ENCODE measurements around the gene HAP1. TPM values are rescaled to one million over a fixed set of nuclear protein-coding genes. Genes with fewer than 3 reads are reported as not detected.
"Not testable (repeated sequence)": the region's sequence is repeated elsewhere in the genome, so short reads cannot be mapped to it uniquely, and the experiment has no call there.

Gene HAP1
- total and polyA plus RNA-seq, 7 experiments from 2014 or later: 0.08 TPM; not detected in 6

DNA sequence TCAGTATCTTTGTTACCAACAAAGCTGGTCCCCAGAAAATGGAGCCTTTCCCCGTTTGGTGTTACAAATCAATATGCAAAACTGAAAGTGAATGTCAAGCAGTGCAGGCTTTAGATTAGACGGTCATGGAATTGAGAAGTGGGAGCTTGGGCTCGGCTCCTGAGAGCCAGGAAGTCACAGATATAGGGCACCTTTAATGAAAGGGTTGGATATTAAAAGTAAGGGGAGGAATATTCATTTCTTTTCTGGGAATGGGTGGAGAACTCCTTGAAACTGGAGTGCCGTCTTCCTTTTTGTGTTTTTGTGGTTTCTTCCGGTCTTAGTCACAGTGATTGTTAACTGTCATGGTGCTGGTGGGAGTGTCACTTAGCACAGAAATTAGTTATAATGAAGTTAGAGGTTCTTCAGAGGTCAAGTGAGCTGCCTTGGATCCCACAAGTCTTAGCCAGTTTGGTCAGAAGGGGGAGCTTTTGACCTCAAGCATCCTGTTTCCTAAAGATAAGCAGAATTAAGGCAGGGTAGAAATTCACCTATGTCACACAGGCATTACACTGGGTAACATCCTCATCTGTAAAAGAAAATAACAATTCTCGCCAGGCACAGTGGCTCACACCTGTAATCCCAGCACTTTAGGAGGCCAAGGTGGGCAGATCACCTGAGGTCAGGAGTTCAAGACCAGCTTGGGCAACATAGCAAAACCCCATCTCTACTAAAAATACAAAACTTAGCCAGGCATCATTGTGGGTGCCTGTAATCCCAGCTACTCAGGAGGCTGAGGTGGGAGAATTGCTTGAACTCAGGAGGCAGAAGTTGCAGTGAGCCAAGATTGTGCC is 55.3 kb downstream of the HAP1 start:
- Histone ChIP-seq H3K36me3 (ENCODE audit: control insufficient read depth in 2 of 3, insufficient read depth in 3 of 3, low read length in 3 of 3) (no peaks in the 10 kb centered on the region), H3K27ac (ENCODE audit: low read depth, low read length) (peak overlapping the region; percentile 76), H3K4me1 (ENCODE audit: control insufficient read depth in 2 of 2, insufficient read depth in 2 of 2, low read length in 2 of 2) (peaks cover 14 to 18% of the 10 kb centered on the region in 2 donors), H3K9me3 (ENCODE audit: control insufficient read depth in 2 of 3, low read length in 3 of 3) (no peaks in the 10 kb centered on the region), H3K27me3 (ENCODE audit: control insufficient read depth in 2 of 2, insufficient read depth in 2 of 2, low read length in 2 of 2) (no peaks in the 10 kb centered on the region), H3K4me3 (ENCODE audit: low read length) (peak overlapping the region; percentile 56)
- Mint-ChIP-seq H3K9me3 (peaks cover 0 to 3% (median 0%) of the 10 kb centered on the region in 11 donors), H3K27ac (peak overlapping the region; percentile 94 to 98 (median 97)), H3K4me3 (peak overlapping the region; percentile 75 to 93 (median 88)), H3K36me3 (peaks cover 0 to 14% (median 0%) of the 10 kb centered on the region in 5 donors), H3K27me3 (no peaks in the 10 kb centered on the region), H3K4me1 (peaks cover 18 to 64% (median 28%) of the 10 kb centered on the region in 7 donors)
- intact Hi-C loops (cut with micrococcal nuclease): loop anchor here (1.0 kb wide), 3 partner anchors 9 to 17 kb away; partner anchors contain the start of gene EIF1 (in 2 of the 2)
- ATAC-seq: peak; percentile 93
- CTCF ChIA-PET: interaction anchor here (0.5 to 5.5 kb wide), 12 partner anchors 11 to 1280 kb away, joined by 3 to 64 read pairs (median 5); partner anchors contain the start of gene EIF1
- DNase-seq: peak in 8 of 9 donors; percentile 49 to 72 (median 57)
- POLR2A ChIA-PET: interaction anchor here (0.9 to 6.2 kb wide), 8 partner anchors 9 to 898 kb away, joined by 3 to 255 read pairs (median 4); partner anchors contain the start of gene EIF1

- ATAC-seq (peak; percentile 16), DNase-seq (no peak)
- intact Hi-C loops (cut with micrococcal nuclease): no loop called here
- no peaks in the 10 kb centered on the region for H3K36me3 ChIP-seq (ENCODE audit: control insufficient read depth in 2 of 3, insufficient read depth in 3 of 3, low read length in 3 of 3)
- ChIA-PET POLR2A (interaction anchor here (0.9 to 6.2 kb wide), 8 partner anchors 9 to 897 kb away, joined by 3 to 255 read pairs (median 4); partner anchors contain the start of gene EIF1), CTCF (interaction anchor here (0.5 to 5.5 kb wide), 12 partner anchors 10 to 1279 kb away, joined by 3 to 64 read pairs (median 5); partner anchors contain the start of gene EIF1)
- no peaks in the 10 kb centered on the region for H3K27me3 Mint-ChIP-seq
- no peaks in the 10 kb centered on the region for H3K27me3 ChIP-seq (ENCODE audit: control insufficient read depth in 2 of 2, insufficient read depth in 2 of 2, low read length in 2 of 2)
- peak overlapping the region; percentile 76 for H3K27ac ChIP-seq (ENCODE audit: low read depth, low read length)
- no peaks in the 10 kb centered on the region for H3K9me3 ChIP-seq (ENCODE audit: control insufficient read depth in 2 of 3, low read length in 3 of 3)
- H3K4me3 Mint-ChIP-seq: peak overlapping the region; percentile 75 to 93 (median 88)
- peaks cover 0 to 3% (median 0%) of the 10 kb centered on the region in 11 donors for H3K9me3 Mint-ChIP-seq
- peaks cover 18 to 59% (median 28%) of the 10 kb centered on the region in 7 donors for H3K4me1 Mint-ChIP-seq
- peaks cover 0 to 14% (median 0%) of the 10 kb centered on the region in 5 donors for H3K36me3 Mint-ChIP-seq
- H3K4me1 ChIP-seq (ENCODE audit: control insufficient read depth in 2 of 2, insufficient read depth in 2 of 2, low read length in 2 of 2): peaks cover 14 to 18% of the 10 kb centered on the region in 2 donors
- H3K4me3 ChIP-seq (ENCODE audit: low read length): peak overlapping the region; percentile 56
- peak overlapping the region; percentile 94 to 98 (median 97) for H3K27ac Mint-ChIP-seq
These were observed 56.0 kb downstream of the HAP1 start for GRCh38 chr17:41678411-41678906.

- Histone ChIP-seq H3K4me1 (ENCODE audit: control insufficient read depth in 2 of 2, insufficient read depth in 2 of 2, low read length in 2 of 2) (peaks cover 14 to 18% of the 10 kb centered on the region in 2 donors), H3K9me3 (ENCODE audit: control insufficient read depth in 2 of 3, low read length in 3 of 3) (no peaks in the 10 kb centered on the region), H3K27ac (ENCODE audit: low read depth, low read length) (no peak overlapping the region), H3K27me3 (ENCODE audit: control insufficient read depth in 2 of 2, insufficient read depth in 2 of 2, low read length in 2 of 2) (no peaks in the 10 kb centered on the region), H3K4me3 (ENCODE audit: low read length) (no peak overlapping the region), H3K36me3 (ENCODE audit: control insufficient read depth in 2 of 3, insufficient read depth in 3 of 3, low read length in 3 of 3) (no peaks in the 10 kb centered on the region)
- Mint-ChIP-seq H3K36me3 (peaks cover 0 to 18% (median 0%) of the 10 kb centered on the region in 5 donors), H3K27ac (peak overlapping the region in 1 of 9 donors; percentile 72), H3K4me3 (peak overlapping the region in 2 of 10 donors; percentile 25 to 64), H3K4me1 (peaks cover 18 to 61% (median 22%) of the 10 kb centered on the region in 7 donors), H3K27me3 (no peaks in the 10 kb centered on the region), H3K9me3 (peaks cover 0 to 3% (median 0%) of the 10 kb centered on the region in 11 donors)
- intact Hi-C loops (cut with micrococcal nuclease): no loop called here
- DNase-seq (no peak), ATAC-seq (no peak)
- ChIA-PET POLR2A (interaction anchor here (5.1 to 6.2 kb wide), 2 partner anchors 9 to 15 kb away, joined by 54 to 255 read pairs; partner anchors contain the start of gene EIF1), CTCF (interaction anchor here (0.6 to 5.5 kb wide), 3 partner anchors 14 to 1581 kb away, joined by 3 to 64 read pairs (median 4); partner anchors contain the start of gene EIF1)
These were observed 58.4 kb downstream of the HAP1 start for GRCh38 chr17:41676058-41676419.

GRCh38 chr17:41675157-41676057 is 59.0 kb downstream of the HAP1 start:
- peaks cover 0 to 18% (median 0%) of the 10 kb centered on the region in 5 donors for H3K36me3 Mint-ChIP-seq
- ChIA-PET CTCF (interaction anchor here (0.6 to 5.5 kb wide), 2 partner anchors 15 to 846 kb away, joined by 4 to 64 read pairs; partner anchors contain the start of gene EIF1), POLR2A (interaction anchor here (5.1 to 6.2 kb wide), 2 partner anchors 8 to 15 kb away, joined by 54 to 255 read pairs; partner anchors contain the start of gene EIF1)
- H3K27ac Mint-ChIP-seq: peak overlapping the region in 1 of 9 donors; percentile 72
- DNase-seq; H3K27me3 Mint-ChIP-seq; H3K27me3 ChIP-seq (ENCODE audit: control insufficient read depth in 2 of 2, insufficient read depth in 2 of 2, low read length in 2 of 2); H3K27ac ChIP-seq (ENCODE audit: low read depth, low read length); intact Hi-C loops (cut with micrococcal nuclease); H3K36me3 ChIP-seq (ENCODE audit: control insufficient read depth in 2 of 3, insufficient read depth in 3 of 3, low read length in 3 of 3); H3K4me3 ChIP-seq (ENCODE audit: low read length); ATAC-seq; H3K9me3 ChIP-seq (ENCODE audit: control insufficient read depth in 2 of 3, low read length in 3 of 3); H3K4me3 Mint-ChIP-seq; H3K9me3 Mint-ChIP-seq: not testable (repeated sequence)
- H3K4me1 Mint-ChIP-seq: peaks cover 18 to 59% (median 22%) of the 10 kb centered on the region in 7 donors
- H3K4me1 ChIP-seq (ENCODE audit: control insufficient read depth in 2 of 2, insufficient read depth in 2 of 2, low read length in 2 of 2): peaks cover 14 to 18% of the 10 kb centered on the region in 2 donors

Other genes with a start within 250 kb of the HAP1 start
- gene KRT36, start 244.7 kb downstream of the HAP1 start, total RNA-seq: not detected
- not detected for gene KRT36, start 244.7 kb downstream of the HAP1 start, polyA plus RNA-seq
- not detected for gene KRT13, start 229.0 kb downstream of the HAP1 start, total RNA-seq
- gene KRT13, start 229.0 kb downstream of the HAP1 start, polyA plus RNA-seq: not detected
- not detected for gene KRT15, start 215.8 kb downstream of the HAP1 start, total RNA-seq
- gene KRT15, start 215.8 kb downstream of the HAP1 start, polyA plus RNA-seq: not detected
- gene KRT19, start 206.3 kb downstream of the HAP1 start, total RNA-seq: not detected
- gene KRT19, start 206.3 kb downstream of the HAP1 start, polyA plus RNA-seq: not detected
- not detected for gene KRT9, start 162.6 kb downstream of the HAP1 start, total RNA-seq
- gene KRT9, start 162.6 kb downstream of the HAP1 start, polyA plus RNA-seq: not detected
- not detected for gene KRT14, start 147.7 kb downstream of the HAP1 start, total RNA-seq
- not detected for gene KRT14, start 147.7 kb downstream of the HAP1 start, polyA plus RNA-seq
- gene KRT16, start 121.9 kb downstream of the HAP1 start, total RNA-seq: not detected
- gene KRT16, start 121.9 kb downstream of the HAP1 start, polyA plus RNA-seq: not detected
- not detected for gene KRT17, start 110.1 kb downstream of the HAP1 start, total RNA-seq
- not detected for gene KRT17, start 110.1 kb downstream of the HAP1 start, polyA plus RNA-seq
- gene EIF1, start 45.8 kb downstream of the HAP1 start, total RNA-seq: 1,000 to 10,000 TPM in 2 of 5 experiments, 100 to 1,000 TPM in 3; 710 to 2,222 (median 934) TPM
- 1,000 to 10,000 TPM in 1 of 2 donors, 100 to 1,000 TPM in 1; 774 to 1,284 TPM for gene EIF1, start 45.8 kb downstream of the HAP1 start, polyA plus RNA-seq
- not detected for gene GAST, start 22.3 kb downstream of the HAP1 start, total RNA-seq
- not detected for gene GAST, start 22.3 kb downstream of the HAP1 start, polyA plus RNA-seq
- 1 to 10 TPM in 2 of 5 experiments, under 1 TPM in 3; 0.24 to 8.2 (median 0.57) TPM for gene JUP, start 52.1 kb upstream of the HAP1 start, total RNA-seq
- under 1 TPM; 0.19 to 0.25 TPM for gene JUP, start 52.1 kb upstream of the HAP1 start, polyA plus RNA-seq
- 1 to 10 TPM; 3.6 to 7.0 (median 5.3) TPM for gene P3H4, start 77.3 kb upstream of the HAP1 start, total RNA-seq
- gene P3H4, start 77.3 kb upstream of the HAP1 start, polyA plus RNA-seq: 1 to 10 TPM; 3.5 to 6.5 TPM
- gene FKBP10, start 78.4 kb upstream of the HAP1 start, total RNA-seq: under 1 TPM in 2 of 5 experiments, not detected in 3; 0.34 to 0.76 TPM
- not detected for gene FKBP10, start 78.4 kb upstream of the HAP1 start, polyA plus RNA-seq
- gene NT5C3B, start 101.6 kb upstream of the HAP1 start, total RNA-seq: 10 to 100 TPM; 26.8 to 41.7 (median 37.2) TPM
- gene NT5C3B, start 101.6 kb upstream of the HAP1 start, polyA plus RNA-seq: 10 to 100 TPM; 41.9 to 66.7 TPM
- not detected for gene KLHL10, start 103.2 kb upstream of the HAP1 start, total RNA-seq
- not detected for gene KLHL10, start 103.2 kb upstream of the HAP1 start, polyA plus RNA-seq
- 10 to 100 TPM; 15.2 to 25.9 (median 18.9) TPM for gene KLHL11, start 130.8 kb upstream of the HAP1 start, total RNA-seq
- gene KLHL11, start 130.8 kb upstream of the HAP1 start, polyA plus RNA-seq: 1 to 10 TPM; 6.7 to 7.0 TPM
- 100 to 1,000 TPM in 1 of 5 experiments, 10 to 100 TPM in 4; 59.2 to 154 (median 70.8) TPM for gene ACLY, start 184.3 kb upstream of the HAP1 start, total RNA-seq
- 10 to 100 TPM; 42.7 to 51.9 TPM for gene ACLY, start 184.3 kb upstream of the HAP1 start, polyA plus RNA-seq
- 1 to 10 TPM in 3 of 5 experiments, under 1 TPM in 1, not detected in 1; 0.16 to 4.1 (median 1.6) TPM for gene ODAD4, start 196.0 kb upstream of the HAP1 start, total RNA-seq
- under 1 TPM; 0.10 to 0.40 TPM for gene ODAD4, start 196.0 kb upstream of the HAP1 start, polyA plus RNA-seq
- gene CNP, start 232.2 kb upstream of the HAP1 start, total RNA-seq: 10 to 100 TPM; 29.6 to 86.3 (median 32.5) TPM
- gene CNP, start 232.2 kb upstream of the HAP1 start, polyA plus RNA-seq: 10 to 100 TPM; 32.3 to 34.2 TPM

All from naive thymus-derived CD4-positive, alpha-beta T cell (primary cell).